Measurements from ENCODE around the gene MAGEC1.

DNA sequence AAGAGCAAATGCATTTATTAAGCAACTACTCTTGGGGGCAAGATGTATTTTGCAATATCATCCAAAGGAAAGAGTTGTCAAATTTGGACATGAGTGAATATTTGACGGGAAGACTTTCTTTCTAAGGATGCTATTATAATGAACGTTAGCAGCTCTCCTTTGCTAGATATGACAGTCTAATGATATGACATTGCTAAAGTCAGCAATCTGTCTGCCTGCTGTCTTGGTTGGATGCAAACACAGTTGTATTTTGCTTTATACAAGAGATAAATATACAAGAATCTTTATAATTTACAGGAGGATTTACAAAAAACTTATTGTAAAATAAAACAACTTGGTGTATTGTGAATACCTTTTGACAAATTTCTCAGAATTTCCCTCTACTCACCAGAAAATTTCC is 37.5 kb downstream of the MAGEC1 start:
- TF ChIP-seq POLR2A (IDR thresholded peaks at IDR 0.05; ENCODE audit: low read depth, low read length) (no peak), POLR2AphosphoS5 (IDR thresholded peaks at IDR 0.05; ENCODE audit: low read depth, low read length) (no peak), TAF1 (IDR thresholded peaks at IDR 0.05; ENCODE audit: borderline replicate concordance, low read depth, low read length) (no peak)
